NCI-H510A treated with DMSO at 0.1 percent for 48 hours (cell line): ENCODE data around the gene PDLIM1.
A peak's percentile ranks its signal among the peaks of the same experiment; 100 is the strongest.
"Not testable (repeated sequence)": the region's sequence is repeated elsewhere in the genome, so short reads cannot be mapped to it uniquely, and the experiment has no call there.

ENCODE experiments used
- DNase-seq: peaks from one replicate; lab custom pipeline; 2025; lab: John Stamatoyannopoulos, UW

The PDLIM1 gene

DNA sequence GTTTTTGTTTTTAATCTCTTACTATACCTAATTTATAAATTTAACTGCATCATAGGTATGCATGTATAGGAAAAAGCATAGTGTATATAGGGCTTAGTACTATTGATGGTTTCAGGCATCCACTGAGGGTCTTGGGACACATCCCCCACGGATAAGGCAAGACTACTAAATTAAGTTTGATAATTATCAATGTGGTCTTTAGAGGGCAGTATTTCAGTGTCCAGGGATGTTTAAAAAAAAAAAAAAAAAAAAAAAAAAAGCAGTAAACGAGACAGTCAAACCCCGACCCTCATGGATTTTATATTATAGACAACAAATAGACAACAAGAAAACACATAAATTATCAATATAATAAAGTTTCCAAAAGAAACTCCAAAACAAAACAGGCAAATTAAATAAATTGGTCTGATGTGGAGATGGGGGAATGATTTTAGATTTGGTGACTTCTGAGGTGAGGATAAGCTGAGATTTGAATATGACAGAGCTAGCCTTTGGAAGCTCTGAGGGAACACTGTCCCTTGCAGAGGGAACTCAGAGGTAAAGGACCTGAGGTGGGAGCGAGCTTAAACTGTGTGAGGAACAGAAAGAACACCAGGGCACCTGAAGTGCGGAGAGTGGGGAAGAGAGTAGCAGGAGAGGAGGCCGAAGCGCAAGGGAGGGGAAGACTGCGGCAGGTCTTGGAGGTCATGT, 82.0 kb downstream of the PDLIM1 start:
- DNase-seq: peak; percentile 8

GRCh38 chr10:95202865-95203264, 87.9 kb downstream of the PDLIM1 start:
- DNase-seq: not testable (repeated sequence)

GRCh38 chr10:95201736-95202135, 89.1 kb downstream of the PDLIM1 start:
- DNase-seq: no peak

DNA sequence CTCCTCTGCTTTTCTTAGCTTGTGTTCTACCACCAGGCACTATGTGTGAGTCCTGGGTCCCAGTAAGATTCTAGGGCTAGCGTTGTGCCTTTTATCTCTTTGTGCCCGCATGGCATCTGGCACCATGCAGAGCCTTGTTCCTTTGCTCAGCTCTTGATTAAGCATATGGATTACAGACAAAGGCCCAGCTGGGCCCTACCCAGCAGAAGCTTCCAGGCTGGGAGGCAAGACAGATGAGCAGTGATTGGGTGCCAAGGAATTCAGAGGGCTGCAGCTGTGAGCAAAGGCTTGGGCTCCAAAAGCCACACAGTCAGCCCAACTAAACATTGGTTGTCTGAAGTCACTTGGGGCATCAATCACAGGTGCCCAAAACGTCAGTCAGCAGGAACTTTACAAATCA, 94.8 kb downstream of the PDLIM1 start:
- no peak for DNase-seq

- DNase-seq: no peak
Measured at GRCh38 chr10:95193944-95194343, 96.9 kb downstream of the PDLIM1 start, which contains the start of gene ACSM6. Gene ACSM6, plus strand, starts transcription at chr10:95194238. Its CDS starts 248 bp downstream, at chr10:95194486.

DNA sequence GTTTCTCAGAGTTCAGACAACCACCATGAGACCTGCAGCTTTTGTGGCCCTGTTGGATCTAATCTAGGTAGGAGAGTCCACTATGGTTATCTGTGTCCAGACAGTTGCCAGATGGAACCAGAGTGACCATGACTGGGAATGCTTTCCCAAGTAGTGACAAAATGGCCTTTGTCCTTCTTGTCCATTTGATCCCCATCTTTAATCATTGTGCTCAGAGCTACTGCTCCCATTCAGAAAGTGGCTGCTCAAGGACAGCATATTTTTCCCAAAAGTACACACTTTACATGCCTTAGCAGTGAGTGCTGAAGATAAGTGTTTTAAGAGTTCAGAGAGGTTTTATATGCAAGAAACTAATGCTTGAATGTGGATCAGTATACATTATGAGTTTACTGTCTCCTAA, 102.2 kb downstream of the PDLIM1 start:
- DNase-seq: no peak

DNA sequence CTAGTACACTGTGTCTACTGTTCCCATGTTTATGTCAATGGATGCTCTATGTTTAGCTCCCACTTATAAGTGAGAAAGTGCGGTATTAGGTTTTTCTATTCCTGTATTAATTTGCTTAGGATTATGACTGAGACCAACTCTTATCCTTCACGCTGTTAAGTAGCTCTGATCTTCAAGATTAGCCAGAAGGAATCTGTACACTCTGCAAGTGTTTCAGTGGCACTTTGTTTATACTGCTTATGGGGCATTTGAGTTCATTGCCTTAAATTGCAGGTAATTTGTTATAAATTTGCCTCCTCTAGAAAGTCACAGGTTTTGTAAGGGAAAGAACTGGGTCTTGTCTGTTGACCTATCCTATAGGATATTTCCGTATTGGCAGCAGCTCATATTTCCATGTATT, 103.2 kb downstream of the PDLIM1 start:
- DNase-seq: no peak
